ENCODE data around the gene DHRS13.

The DHRS13 gene

GRCh38 chr17:28917029-28917428 is 14.2 kb upstream of the DHRS13 start:
- TF ChIP-seq GATA3 (IDR thresholded peaks at IDR 0.05; ENCODE audit: low read depth, low read length) (no peak), GATA2 (IDR thresholded peaks at IDR 0.05; ENCODE audit: low read depth, low read length) (no peak)

GRCh38 chr17:28916302-28916934 is 13.5 kb upstream of the DHRS13 start:
- TF ChIP-seq GATA2 (IDR thresholded peaks at IDR 0.05; ENCODE audit: low read depth, low read length) (no peak), GATA3 (IDR thresholded peaks at IDR 0.05; ENCODE audit: low read depth, low read length) (no peak)

GRCh38 chr17:28912938-28913333 is 10.1 kb upstream of the DHRS13 start:
- TF ChIP-seq GATA2 (IDR thresholded peaks at IDR 0.05; ENCODE audit: low read depth, low read length) (no peak), GATA3 (IDR thresholded peaks at IDR 0.05; ENCODE audit: low read depth, low read length) (no peak)

- TF ChIP-seq GATA3 (IDR thresholded peaks at IDR 0.05; ENCODE audit: low read depth, low read length), result no peak
- no peak for TF ChIP-seq GATA2 (IDR thresholded peaks at IDR 0.05; ENCODE audit: low read depth, low read length)
Observed at GRCh38 chr17:28912281-28912937, 9.5 kb upstream of the DHRS13 start.

GRCh38 chr17:28911411-28912045 is 8.6 kb upstream of the DHRS13 start:
- no peak for TF ChIP-seq GATA3 (IDR thresholded peaks at IDR 0.05; ENCODE audit: low read depth, low read length)
- no peak for TF ChIP-seq GATA2 (IDR thresholded peaks at IDR 0.05; ENCODE audit: low read depth, low read length)

GRCh38 chr17:28910534-28910933 is 7.7 kb upstream of the DHRS13 start:
- no peak for TF ChIP-seq GATA2 (IDR thresholded peaks at IDR 0.05; ENCODE audit: low read depth, low read length)
- no peak for TF ChIP-seq GATA3 (IDR thresholded peaks at IDR 0.05; ENCODE audit: low read depth, low read length)

- TF ChIP-seq GATA2 (IDR thresholded peaks at IDR 0.05; ENCODE audit: low read depth, low read length), result no peak
- TF ChIP-seq GATA3 (IDR thresholded peaks at IDR 0.05; ENCODE audit: low read depth, low read length), result no peak
Observed at GRCh38 chr17:28908640-28909167, 5.8 kb upstream of the DHRS13 start.

- no peak for TF ChIP-seq GATA3 (IDR thresholded peaks at IDR 0.05; ENCODE audit: low read depth, low read length)
- TF ChIP-seq GATA2 (IDR thresholded peaks at IDR 0.05; ENCODE audit: low read depth, low read length), result no peak
Observed at GRCh38 chr17:28907709-28908475, 5.0 kb upstream of the DHRS13 start.

- TF ChIP-seq GATA2 (IDR thresholded peaks at IDR 0.05; ENCODE audit: low read depth, low read length) (no peak), GATA3 (IDR thresholded peaks at IDR 0.05; ENCODE audit: low read depth, low read length) (no peak)
Observed at GRCh38 chr17:28906706-28907438, 4.0 kb upstream of the DHRS13 start.

GRCh38 chr17:28906276-28906675 is 3.4 kb upstream of the DHRS13 start:
- TF ChIP-seq GATA2 (IDR thresholded peaks at IDR 0.05; ENCODE audit: low read depth, low read length) (no peak), GATA3 (IDR thresholded peaks at IDR 0.05; ENCODE audit: low read depth, low read length) (no peak)

- TF ChIP-seq GATA2 (IDR thresholded peaks at IDR 0.05; ENCODE audit: low read depth, low read length) (no peak), GATA3 (IDR thresholded peaks at IDR 0.05; ENCODE audit: low read depth, low read length) (no peak)
Observed at GRCh38 chr17:28904800-28905199, 1.9 kb upstream of the DHRS13 start.

- TF ChIP-seq GATA2 (IDR thresholded peaks at IDR 0.05; ENCODE audit: low read depth, low read length) (no peak), GATA3 (IDR thresholded peaks at IDR 0.05; ENCODE audit: low read depth, low read length) (no peak)
Observed at GRCh38 chr17:28901866-28902818, 737 bp downstream of the DHRS13 start.
